Measurements from ENCODE around the gene MAP3K5.

MAP3K5 gene

DNA sequence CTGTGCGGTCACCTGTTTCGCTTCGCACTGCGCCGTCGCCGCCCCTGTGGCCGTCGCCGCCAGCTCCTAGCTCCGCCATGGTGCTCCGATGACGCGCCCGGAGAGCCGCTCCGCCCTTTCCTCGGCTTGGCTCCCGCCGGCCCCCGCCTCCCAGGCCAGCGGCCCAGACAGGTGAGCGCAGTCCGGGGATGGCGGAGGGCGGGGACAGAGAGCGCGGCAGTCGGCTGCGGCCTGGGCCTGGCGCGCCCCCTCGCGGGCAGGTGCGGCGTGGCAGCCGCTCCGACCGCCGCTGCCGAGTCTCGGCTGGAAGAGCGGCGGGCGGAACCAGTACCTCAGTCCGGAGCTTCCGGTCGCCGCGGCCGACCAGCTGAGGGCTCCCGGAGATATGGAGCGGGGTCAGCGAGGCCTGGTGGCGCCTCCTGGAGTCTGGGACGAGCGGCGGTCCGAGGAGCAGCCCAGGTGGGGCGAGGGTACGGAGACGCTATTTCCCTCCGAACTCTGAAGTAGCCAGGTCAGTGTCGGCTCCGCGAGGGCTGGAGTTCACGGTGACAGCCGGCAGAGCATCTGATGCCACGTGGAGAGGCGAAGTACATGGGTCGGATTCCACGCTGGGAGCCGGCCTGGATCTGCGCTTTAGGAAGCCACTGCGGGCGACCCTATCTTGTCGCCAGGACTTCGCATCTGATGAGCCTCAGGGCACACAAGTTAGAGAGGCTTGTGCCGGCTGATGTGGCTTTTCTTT, 241.8 kb downstream of the MAP3K5 start, which contains the start of gene MAP7:
TSS of gene MAP7 (minus strand) at position 93 of the 742 bp plus-strand sequence. CDS start at position 79, 14 bp downstream.
- in situ Hi-C loops (cut with HindIII; ENCODE audit: low sequenced_read_pairs) = no loop called here

DNA sequence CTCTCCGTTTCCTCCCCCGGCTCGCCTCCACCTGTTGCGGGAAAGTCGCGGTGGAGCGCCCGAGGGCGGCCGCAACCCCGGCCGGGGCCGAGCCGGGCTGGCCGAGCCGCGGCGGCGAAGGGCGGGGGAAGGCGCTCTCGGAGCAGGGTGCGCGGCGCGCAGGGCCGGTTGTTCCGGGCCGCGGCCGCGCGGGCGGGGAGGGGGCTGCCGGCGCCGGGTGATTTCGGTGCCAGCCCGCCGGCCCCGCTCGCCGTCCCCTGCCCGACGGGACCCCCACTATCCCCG, 242.3 kb downstream of the MAP3K5 start:
- in situ Hi-C loops (cut with HindIII; ENCODE audit: low sequenced_read_pairs) = no loop called here

DNA sequence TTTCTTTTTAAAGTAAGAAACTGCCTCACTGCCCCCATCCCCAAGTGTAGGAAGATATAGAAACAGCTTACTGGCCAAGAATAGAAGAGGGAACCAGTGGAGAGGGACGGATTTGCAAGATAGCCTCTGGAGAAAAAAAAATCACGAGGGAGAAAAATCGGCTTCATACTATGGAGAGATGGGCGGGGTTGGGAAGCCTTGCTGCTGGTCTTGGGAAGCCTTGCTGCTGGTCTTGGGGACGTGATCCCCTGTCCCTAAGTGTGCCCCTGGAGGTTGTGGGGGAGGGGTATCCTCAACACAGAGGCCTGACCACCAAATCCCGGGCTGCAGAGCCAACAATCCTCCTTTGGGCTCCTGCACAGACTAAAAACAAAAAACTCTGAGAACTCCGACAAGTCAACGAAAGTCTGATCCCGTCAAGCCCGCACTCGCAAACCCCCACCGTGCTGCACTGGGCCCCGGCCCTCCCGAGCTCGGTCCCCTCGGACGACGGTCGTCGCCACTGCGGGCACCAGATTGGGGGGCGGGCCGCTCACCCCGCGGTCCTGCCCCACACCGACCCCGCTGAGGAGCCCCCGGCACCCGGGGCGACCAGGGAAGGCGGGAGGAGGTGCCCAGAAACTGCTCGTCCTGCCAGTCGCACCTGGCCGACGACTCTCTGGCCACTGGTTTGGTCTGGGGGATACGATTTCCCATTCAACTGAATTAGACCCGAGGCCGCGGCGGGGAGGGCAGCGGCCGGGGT, 242.8 kb downstream of the MAP3K5 start:
- in situ Hi-C loops (cut with HindIII; ENCODE audit: low sequenced_read_pairs) = no loop called here

DNA sequence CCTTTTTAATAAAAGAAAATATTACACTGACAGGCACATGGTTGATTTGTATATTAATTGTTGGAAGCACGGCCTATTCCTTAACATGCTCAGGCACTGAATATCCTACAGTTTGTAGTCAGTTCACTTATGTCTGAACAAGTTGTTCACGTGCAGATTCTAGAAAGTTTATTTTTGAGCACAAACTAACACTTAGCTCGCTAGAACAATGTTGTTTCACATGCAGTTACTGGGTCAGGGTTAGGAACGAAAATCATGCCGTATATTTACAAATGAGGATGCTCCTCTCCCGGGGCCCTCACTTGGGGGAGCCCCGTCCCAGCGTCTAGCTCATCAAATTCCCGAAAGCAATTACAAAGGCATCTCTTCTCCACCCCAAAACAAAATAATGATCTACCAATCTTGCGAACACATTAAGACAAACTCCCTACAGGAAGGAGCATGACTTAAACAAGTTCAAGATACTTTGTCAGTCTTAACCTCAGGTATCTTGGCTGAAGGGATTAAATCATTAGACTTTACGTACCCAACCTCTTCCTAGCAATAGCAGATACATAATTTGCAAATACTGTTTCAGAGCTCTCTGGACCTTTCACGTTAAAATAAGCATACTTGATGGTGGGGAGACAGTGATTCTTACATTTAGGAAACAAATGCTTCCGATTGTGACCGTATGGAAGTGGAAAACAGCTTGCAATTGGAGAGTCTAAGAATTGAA, 243.5 kb downstream of the MAP3K5 start:
- in situ Hi-C loops (cut with HindIII; ENCODE audit: low sequenced_read_pairs) = no loop called here

DNA sequence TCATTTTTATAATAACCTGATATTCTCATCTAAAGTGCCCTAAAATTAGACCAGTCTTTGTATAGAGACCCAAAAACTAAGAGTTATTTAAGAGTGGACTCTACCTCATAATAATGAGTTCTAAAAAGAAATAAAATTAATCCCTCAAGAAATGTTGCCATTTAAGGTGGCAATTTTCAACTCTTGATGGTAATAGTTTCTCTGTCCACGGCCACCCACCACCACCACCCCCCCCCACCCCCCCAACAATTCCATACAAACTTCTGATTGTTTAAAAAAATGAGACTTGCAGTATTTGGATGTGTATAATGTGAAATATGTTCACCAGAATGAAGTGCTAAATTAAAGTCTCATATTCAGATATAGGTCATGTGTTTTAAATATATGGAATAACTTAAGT, 244.4 kb downstream of the MAP3K5 start:
- in situ Hi-C loops (cut with HindIII; ENCODE audit: low sequenced_read_pairs) = no loop called here

DNA sequence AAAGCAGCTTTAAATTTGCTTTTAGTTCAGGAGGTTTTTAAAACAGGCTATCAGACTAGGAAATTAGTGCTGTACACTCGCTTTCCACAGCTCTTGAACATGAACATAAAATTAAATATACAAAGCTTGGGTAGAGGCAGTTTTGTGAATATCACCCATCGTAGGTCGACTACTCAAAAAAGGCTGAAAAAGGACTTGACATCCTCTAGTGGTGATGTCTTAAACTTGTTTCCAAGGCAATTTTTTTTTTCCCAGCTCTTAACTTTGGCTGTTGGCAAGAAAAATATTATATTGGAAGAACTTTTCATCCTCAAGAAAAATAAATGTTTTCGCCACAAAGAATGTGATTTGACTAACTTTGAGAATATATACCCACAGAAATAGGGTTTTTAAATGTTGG, 244.9 kb downstream of the MAP3K5 start:
- in situ Hi-C loops (cut with HindIII; ENCODE audit: low sequenced_read_pairs) = no loop called here

DNA sequence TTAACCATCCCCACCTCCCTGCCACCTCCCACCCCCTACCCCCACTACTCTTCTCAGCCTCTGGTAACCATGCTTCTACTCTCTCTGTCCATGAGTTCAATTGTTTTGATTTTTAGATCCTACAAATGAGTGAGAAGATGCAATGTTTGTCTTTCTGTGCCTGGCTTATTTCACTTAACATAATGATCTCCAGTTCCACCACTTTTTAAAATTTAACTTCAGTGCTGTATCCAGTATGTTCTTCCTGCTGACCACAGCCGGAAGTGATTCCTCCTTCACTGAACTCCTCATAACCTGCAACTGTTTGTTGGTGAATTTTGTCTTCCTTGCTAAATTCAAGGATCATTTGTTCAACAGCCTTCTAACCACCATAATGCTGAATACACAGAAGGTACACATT, 245.9 kb downstream of the MAP3K5 start:
- in situ Hi-C loops (cut with HindIII; ENCODE audit: low sequenced_read_pairs) = no loop called here

DNA sequence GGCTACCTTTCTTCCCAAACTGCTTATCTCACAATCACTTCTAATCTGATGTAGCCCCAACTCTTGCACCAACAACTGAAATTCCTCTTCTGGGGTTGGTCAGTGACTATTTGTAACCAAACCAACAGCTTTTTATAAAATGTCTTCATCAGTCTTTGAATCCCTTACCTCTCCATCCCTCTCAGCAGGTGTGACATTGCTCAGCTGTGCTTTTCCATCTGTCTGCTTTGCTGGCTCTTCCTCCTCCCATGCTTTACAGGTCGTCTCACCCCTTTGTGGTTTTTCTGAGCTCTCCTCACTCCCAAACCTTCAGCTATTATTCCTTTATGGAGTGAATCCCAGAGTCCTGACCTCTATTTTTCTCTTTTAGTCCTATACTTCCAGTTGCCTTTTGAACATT, 248.0 kb downstream of the MAP3K5 start:
- in situ Hi-C loops (cut with HindIII; ENCODE audit: low sequenced_read_pairs) = no loop called here

DNA sequence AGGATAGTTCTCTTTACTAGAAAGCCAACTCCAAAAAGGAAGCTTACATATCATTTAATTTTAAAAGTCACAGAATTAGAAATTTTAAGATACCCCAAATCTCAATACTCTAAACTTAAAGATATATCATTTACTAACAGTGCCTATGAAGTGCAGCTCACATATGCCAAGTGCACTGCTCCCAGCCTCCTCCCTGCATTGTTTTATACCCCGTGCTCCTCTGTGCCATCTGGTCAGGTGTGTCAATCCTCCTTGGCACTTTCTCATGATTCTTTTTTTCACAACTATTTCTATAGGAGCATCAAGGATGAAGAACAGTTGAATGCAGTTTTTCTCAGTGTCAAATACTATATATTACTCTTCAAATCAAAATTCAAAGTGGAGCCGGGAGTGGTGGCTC, 250.9 kb downstream of the MAP3K5 start:
- in situ Hi-C loops (cut with HindIII; ENCODE audit: low sequenced_read_pairs) = no loop called here

DNA sequence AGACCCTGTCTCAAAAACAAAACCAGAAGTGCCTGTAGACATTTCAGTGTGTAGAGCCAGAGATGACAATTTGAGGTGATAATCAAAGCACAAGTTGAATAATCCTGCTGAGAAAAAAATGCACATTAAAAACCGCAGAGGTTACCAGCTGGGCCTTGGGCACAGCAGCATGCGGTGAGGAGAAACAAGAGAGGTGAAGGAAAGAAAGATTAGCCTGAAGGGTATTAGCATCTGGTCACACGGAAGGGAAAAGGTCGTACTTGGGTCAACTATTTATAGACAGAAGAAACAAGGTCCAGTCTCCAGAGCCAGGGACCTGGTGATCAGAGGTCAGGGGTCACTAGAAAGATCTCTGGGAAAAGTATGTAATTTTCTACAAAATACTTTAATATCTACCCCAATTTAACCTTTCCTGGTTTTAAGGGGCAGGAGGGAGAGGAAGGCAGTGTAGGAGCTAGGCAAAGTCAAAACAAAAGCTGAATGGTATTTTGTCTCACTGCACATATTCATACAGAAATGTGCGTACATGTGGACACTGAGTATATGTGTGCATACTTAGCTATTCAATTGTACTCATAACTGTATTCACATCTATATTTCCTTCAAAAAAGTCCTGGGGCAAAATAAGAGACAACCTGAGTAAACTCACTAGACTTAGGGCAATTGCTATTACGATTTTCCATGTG, 252.2 kb downstream of the MAP3K5 start:
- in situ Hi-C loops (cut with HindIII; ENCODE audit: low sequenced_read_pairs) = no loop called here

DNA sequence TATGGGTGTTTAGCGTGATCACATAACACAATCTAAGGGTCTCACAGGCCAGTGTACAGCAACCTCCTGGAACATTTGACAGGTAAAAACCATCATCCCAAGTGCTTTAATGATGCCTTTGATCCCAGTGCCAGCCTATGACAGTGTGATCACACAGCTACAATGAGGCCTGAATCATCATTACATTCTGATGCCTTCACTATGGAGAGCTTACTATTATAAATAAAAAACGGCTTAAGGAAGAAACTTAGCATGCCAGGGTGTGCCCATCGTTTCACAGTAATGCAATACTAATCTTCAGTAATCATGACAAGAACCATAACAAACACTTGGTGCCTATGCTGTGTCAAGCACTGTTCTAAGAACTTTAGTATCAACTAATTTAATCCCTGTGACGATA, 253.4 kb downstream of the MAP3K5 start:
- in situ Hi-C loops (cut with HindIII; ENCODE audit: low sequenced_read_pairs) = no loop called here

DNA sequence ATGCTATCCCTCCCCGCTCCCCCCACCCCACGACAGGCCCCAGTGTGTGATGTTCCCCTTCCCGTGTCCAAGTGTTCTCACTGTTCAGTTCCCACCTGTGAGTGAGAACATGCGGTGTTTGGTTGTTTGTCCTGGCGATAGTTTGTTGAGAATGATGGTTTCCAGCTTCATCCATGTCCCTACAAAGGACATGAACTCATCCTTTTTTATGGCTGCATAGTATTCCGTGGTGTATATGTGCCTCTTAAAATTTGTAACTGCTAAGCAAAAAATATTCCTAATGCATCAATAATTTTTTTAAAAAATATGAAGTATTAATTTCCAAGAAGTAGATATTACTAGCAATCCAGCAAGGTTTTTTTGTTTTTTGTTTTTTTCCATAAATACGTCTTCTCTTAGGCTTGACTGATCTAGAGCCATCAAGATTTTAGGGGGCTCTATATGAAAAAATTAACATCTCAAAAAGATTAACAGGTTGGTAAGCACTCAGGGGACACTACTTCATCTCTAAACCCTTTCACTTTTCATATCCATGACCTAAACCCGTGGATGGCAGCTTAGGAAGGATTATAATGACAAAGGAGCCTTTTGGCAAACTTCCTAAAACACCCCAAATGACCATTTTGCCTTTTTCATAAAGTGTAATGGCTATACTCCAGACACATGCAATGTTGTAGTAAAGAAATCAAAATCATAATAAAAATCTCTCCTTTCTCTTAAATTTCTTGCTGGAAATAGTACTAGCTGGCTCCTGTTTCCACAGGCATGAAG, 256.2 kb downstream of the MAP3K5 start:
- in situ Hi-C loops (cut with HindIII; ENCODE audit: low sequenced_read_pairs) = no loop called here

DNA sequence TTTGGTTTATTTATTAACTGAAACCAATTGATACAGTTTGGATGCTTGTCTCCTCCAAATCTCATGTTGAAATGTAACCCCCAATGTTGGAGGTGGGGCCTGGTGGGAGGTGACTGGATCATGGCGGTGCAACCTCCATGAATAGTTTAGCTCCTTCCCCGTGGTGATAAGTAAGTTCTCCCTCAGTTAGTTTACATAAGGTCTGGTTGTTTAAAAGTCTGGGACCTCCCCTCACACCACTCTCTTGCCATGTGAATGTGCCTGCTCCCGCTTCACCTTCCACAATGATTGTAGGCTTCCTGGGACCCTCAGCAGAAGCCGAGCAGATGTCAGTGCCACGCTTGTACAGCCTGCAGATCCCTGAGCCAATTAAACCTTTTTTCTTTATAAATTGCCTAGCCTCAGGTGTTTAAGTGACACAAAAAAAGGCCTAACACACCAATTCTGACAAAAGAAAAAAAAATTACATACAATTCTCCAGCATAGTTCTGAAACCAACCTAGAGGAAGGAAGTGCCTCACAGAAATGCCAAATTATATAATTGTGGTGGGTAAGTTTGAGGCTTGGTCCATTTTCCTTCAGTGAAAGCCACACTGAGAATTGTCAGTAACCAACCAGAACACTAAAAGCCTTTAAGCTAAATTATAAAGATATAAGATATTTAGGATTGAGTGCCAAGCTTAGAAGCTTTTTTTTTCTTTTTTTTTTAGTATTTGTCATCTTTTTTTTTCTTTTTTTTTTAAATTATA, 257.1 kb downstream of the MAP3K5 start:
- in situ Hi-C loops (cut with HindIII; ENCODE audit: low sequenced_read_pairs) = no loop called here

DNA sequence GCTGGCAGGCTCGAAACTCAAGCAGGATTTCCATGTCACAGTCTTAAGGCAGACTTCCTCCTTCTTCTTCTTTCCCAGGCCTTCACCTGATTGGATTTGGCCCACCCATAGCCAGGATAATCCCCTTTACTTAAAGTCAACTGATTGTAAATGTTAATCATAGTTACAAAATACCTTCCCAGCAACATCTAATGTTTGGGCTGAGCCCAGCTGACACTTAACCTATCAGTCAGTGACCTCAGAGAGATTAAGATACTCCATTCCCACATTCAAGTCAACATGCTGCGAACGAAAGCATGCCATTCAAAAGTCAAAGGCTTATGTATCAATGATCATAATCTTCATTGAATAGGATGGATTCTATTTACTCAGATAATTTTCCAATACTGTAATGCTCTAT, 258.0 kb downstream of the MAP3K5 start:
- in situ Hi-C loops (cut with HindIII; ENCODE audit: low sequenced_read_pairs) = no loop called here

DNA sequence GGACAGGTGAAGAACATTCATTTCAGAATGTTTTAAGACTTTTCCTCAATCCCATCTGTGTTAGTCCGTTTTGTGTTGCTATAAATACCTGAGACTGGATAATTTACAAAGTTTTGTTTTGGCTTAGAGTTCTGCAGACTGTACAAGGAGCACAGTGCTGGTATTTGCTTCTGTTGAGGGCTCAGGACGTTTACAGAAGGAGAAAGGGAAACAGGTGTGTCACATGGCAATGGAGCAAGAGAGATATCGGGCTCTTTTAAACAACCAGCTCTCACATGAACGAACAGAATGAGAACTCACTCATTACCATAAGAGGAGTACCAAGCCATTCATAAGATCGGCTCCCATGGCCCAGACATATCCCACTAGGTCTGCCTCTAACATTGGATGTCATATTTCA, 258.8 kb downstream of the MAP3K5 start:
- in situ Hi-C loops (cut with HindIII; ENCODE audit: low sequenced_read_pairs) = no loop called here

DNA sequence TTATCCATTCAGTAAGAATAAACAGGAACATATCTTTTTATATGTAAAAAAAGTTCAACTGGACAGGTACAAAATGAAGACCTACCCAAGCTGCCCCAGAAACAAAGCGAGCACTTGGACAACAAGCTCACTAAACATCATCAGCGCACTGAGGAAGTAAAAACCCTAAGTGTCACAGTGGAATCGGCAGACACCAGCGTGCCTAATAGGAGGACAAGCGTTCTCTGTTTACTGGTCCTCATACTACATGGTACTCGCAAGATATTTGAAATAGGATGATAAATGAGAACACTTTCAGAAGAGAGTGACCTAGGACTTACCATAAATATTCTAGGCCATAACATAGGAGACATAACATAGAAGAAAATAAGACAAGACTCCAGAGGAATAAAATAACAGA, 260.2 kb downstream of the MAP3K5 start:
- in situ Hi-C loops (cut with HindIII; ENCODE audit: low sequenced_read_pairs) = no loop called here

DNA sequence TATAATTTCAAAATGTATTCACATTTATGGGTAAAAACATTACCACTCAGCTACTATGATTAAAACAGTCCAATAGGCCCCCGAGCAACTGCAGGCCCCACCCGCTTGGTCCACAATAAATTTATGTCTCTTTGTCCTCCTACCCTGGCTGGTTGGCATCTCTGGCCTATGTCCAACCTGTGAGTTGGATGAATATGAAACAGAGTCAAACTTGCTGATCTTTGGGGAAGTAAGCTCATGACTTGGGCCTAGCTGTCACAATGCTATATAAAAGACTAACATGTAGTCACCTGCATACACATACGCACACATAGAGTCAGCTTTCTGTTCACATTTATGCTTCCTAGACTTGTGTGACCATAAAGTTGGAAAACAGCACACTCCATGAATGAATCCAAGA, 262.6 kb downstream of the MAP3K5 start:
- in situ Hi-C loops (cut with HindIII; ENCODE audit: low sequenced_read_pairs) = no loop called here

DNA sequence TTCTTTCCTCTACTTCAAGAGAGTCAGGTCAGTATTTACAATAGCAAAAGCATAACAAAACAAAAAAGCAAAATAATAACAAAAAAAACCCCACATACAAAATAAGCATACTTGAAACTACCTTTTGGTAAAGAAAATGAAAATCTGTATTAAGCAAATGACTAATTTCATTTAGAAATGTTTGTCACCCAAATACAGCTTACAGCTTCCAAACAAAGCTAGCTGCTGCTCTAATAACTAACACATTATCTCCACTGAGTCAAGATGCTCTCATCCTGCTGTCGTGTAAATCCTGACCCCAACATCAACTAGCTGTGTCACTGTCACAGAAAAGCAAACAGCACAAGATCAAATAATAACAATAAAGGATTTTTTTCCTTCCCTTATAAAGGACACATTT, 263.8 kb downstream of the MAP3K5 start:
- in situ Hi-C loops (cut with HindIII; ENCODE audit: low sequenced_read_pairs) = no loop called here

DNA sequence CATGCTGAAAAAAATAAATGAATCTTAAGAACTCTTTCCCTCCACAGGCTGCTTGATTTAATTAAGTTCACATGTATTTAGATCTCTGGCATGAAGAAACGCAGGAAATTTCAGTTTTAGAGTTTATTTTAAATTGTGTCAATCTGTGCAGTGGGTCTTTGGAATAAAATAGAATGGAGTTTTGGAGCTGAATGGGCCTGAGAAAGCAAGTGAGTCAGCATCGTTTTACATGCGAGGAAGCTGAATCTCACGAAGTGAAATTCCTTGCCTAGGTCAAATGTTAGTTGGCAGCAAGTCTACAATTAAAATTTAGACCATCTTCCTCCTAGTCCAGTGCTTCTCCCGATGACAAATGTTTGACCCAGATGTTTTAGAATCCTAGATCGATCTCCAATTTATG, 264.4 kb downstream of the MAP3K5 start:
- in situ Hi-C loops (cut with HindIII; ENCODE audit: low sequenced_read_pairs) = no loop called here

DNA sequence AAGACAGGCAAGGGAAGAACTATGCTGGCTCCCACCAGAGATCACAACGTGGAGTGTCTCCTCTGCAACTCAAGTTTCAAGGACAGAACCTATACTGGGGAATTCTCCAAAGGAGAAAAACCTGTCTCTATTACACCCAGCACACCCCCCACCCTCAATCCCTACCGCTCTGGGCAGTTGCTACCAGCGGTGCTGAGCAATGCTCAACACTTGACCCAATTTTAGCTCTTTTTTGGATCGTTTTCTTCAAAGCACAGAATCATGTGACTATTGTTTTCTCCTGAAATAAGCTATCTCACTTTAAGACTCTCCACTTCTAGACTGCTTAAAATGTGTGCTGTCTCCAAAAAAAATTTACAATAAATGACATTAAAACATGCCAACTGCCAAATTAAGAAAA, 265.3 kb downstream of the MAP3K5 start:
- in situ Hi-C loops (cut with HindIII; ENCODE audit: low sequenced_read_pairs) = no loop called here
